Measurements from ENCODE around the gene PRKCA. TPM values are rescaled to one million over a fixed set of nuclear protein-coding genes. Genes with fewer than 3 reads are reported as not detected.

Gene PRKCA
- total RNA-seq, 2 donors from 2014 or later, result 104 to 119 TPM

DNA sequence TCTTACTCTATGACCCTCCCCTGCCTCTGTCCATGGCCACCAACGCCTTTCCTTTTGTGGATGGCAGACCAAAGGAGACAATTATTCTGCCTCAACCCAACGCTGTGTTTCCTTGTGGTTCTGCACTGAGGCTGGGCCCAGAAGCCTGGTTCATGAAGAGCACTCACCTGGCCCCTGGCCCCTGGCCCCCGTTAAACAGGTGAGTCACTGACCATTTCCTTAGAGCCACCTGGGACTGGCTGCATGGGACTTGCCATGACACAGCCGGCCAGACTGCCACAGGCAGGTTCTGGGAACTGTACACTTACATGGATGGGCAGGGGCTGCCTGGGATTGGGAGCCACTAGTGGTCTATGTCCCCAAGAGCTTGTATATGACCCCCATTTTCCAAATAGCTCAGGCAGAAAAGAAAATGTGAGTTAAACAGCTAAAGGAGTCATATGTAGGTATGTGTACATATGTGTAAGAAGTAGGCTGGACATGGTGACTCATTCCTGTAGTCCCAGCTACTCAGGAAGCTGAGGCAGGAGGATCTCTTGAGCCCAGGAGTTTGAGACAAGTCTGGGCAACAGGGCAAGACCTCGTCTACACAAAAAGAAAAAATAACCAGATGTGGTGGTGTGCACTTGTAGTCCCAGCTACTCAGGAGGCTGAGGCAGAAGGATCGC lies 350.6 kb downstream of the PRKCA start:
- peaks cover 59 to 79% of the 10 kb centered on the region in 2 donors for H3K36me3 Mint-ChIP-seq
- H3K27ac Mint-ChIP-seq, result peak overlapping the region; percentile 70 to 89
- H3K9me3 Mint-ChIP-seq, result peaks cover 0 to 19% of the 10 kb centered on the region in 2 donors
- no peak for DNase-seq (ENCODE audit: low spot score in 2 of 2)
- peak; percentile 65 to 79 for ATAC-seq

GRCh38 chr17:66654106-66654740 lies 351.8 kb downstream of the PRKCA start:
- H3K27ac Mint-ChIP-seq, result peak overlapping the region; percentile 70 to 86
- peaks cover 64 to 89% of the 10 kb centered on the region in 2 donors for H3K36me3 Mint-ChIP-seq
- ATAC-seq, result no peak
- H3K9me3 Mint-ChIP-seq, result peaks cover 0 to 29% of the 10 kb centered on the region in 2 donors
- no peak for DNase-seq (ENCODE audit: low spot score in 2 of 2)

DNA sequence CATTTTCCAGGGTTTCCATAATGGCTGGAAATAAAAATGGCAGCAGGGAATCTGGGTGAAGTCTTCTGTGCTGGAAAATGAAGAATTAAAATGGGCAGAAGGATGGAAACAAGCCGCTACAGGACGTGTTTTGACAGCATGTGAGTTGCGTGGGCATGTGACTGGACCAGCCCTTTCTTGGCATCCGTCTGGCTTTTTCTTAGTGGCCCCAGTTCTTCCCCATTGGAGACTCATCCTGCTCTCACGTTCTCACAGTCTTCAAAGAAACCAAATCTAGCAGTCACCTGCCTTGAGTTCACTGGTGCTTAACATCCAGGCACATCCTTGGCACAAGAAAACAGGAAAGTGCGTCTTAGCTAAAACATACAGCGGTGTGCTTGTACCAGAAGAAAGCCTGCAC lies 352.4 kb downstream of the PRKCA start:
- peaks cover 67 to 92% of the 10 kb centered on the region in 2 donors for H3K36me3 Mint-ChIP-seq
- DNase-seq (ENCODE audit: low spot score in 2 of 2) (no peak), ATAC-seq (no peak)
- peak overlapping the region; percentile 56 to 84 for H3K27ac Mint-ChIP-seq
- peaks cover 0 to 32% of the 10 kb centered on the region in 2 donors for H3K9me3 Mint-ChIP-seq

DNA sequence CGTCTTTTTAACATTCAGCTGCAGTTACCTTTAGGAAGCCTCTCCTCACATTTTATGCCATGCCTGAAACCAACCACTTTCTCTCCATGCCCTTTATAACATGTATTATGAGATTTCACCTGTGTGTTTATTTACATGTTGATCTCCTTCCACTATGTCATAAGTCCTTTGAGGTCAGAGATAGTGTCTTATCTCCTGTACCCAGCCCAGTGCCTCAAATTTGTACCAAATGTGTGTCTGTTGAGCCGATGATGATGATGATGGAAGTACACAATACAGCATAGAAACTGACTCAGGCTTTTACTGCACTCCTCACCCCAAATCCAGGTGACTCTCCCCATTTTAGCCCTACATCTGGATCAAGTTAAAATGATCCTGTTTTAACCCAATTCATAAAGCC lies 353.0 kb downstream of the PRKCA start:
- Mint-ChIP-seq H3K27ac (peak overlapping the region; percentile 23 to 56), H3K9me3 (peaks cover 0 to 34% of the 10 kb centered on the region in 2 donors)
- ATAC-seq, result no peak

GRCh38 chr17:66655861-66656260 lies 353.4 kb downstream of the PRKCA start:
- Mint-ChIP-seq H3K9me3 (peaks cover 0 to 34% of the 10 kb centered on the region in 2 donors), H3K27ac (peak overlapping the region; percentile 23 to 56), H3K36me3 (peaks cover 59 to 92% of the 10 kb centered on the region in 2 donors)
- ATAC-seq, result peak; percentile 81 to 83
- peak in 1 of 2 donors; percentile 36 for DNase-seq (ENCODE audit: low spot score in 2 of 2)

More for the DNA sequence above, 353.0 kb downstream of the PRKCA start:
- H3K36me3 Mint-ChIP-seq, result peaks cover 63 to 96% of the 10 kb centered on the region in 2 donors
- DNase-seq (ENCODE audit: low spot score in 2 of 2), result no peak

GRCh38 chr17:66661411-66662256 lies 359.2 kb downstream of the PRKCA start:
- DNase-seq (ENCODE audit: low spot score in 2 of 2), result no peak
- Mint-ChIP-seq H3K27ac (peak overlapping the region in 1 of 2 donors; percentile 36), H3K36me3 (peaks cover 35 to 76% of the 10 kb centered on the region in 2 donors), H3K9me3 (peaks cover 0 to 26% of the 10 kb centered on the region in 2 donors)
- peak; percentile 9 to 60 for ATAC-seq

DNA sequence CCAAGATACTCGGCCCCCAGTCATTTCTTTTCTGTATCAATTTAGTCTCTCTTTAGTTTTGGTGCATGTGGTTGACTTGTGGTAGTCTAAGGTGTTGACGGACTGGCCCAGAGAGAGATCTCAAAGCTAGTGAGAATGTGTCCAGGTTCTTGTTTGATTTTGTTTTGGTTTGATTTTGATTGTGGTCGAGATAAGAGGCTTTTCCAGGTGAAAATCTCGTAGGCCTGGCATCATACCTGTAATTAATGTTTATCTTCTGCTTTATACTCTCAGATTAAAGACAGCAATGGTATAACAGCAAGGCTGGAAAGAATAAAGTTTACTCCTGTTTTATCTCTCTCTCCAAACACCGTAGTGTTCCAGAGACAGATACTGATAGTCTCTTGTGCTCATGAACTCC lies 360.1 kb downstream of the PRKCA start:
- Mint-ChIP-seq H3K36me3 (peaks cover 28 to 76% of the 10 kb centered on the region in 2 donors), H3K27ac (peak overlapping the region in 1 of 2 donors; percentile 39), H3K9me3 (peaks cover 0 to 19% of the 10 kb centered on the region in 2 donors)
- no peak for ATAC-seq
- DNase-seq (ENCODE audit: low spot score in 2 of 2), result no peak

DNA sequence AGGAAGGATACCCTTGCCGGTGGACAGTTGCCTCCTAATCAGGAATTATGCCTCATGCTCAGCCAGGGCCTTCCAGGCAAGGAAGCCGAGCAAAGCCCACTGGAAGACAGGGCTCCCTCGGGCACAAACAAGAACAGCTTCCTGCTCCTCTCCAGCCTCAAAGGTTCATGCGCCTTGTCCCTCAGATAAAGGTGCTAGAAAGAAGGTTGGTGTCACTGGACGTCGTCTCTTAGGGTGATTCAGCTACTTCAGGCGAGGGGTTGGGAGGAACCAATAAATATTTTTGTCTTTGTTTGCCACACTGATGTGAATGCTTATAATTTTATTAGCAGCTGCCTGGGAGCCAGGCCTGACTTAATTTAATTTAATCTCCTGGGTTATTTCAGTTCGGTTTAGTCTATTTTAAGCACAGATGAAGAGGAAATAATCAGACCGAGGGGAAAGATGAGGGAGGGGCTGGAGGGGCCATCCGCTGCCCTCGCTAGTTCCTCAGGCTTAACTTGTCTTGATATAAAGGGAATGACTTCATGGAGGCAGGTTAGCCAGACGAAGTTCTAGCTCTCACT lies 360.7 kb downstream of the PRKCA start:
- ATAC-seq, result no peak
- H3K9me3 Mint-ChIP-seq, result peaks cover 0 to 20% of the 10 kb centered on the region in 2 donors
- no peak for DNase-seq (ENCODE audit: low spot score in 2 of 2)
- peaks cover 27 to 76% of the 10 kb centered on the region in 2 donors for H3K36me3 Mint-ChIP-seq
- H3K27ac Mint-ChIP-seq, result peak overlapping the region in 1 of 2 donors; percentile 39

DNA sequence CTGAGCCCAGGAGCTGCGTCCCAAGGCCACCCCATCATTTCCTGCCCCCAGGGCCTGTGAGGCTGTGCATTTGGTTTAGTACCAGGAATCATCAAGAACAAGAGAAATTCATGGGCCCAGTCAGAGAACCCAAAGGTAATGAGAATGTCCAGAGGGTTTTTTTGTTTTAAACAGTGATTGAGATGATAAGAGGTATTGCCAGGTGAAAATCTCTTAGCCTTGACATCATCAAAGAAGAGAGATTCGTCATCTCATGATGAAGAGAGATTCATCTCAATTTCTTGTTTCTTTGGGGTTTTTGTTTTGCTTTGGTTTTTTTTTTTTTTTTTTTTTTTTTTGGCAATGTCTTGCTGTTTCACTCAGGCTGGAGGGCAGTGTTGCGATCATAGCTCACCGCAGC lies 361.9 kb downstream of the PRKCA start:
- Mint-ChIP-seq H3K9me3 (peaks cover 0 to 23% of the 10 kb centered on the region in 2 donors), H3K27ac (peak overlapping the region in 1 of 2 donors; percentile 23)
- peak in 1 of 2 donors; percentile 23 for ATAC-seq

GRCh38 chr17:66665194-66665593 lies 362.8 kb downstream of the PRKCA start:
- no peak for ATAC-seq
- Mint-ChIP-seq H3K9me3 (peaks cover 0 to 18% of the 10 kb centered on the region in 2 donors), H3K27ac (peak overlapping the region in 1 of 2 donors; percentile 40), H3K36me3 (peaks cover 31 to 75% of the 10 kb centered on the region in 2 donors)
- DNase-seq (ENCODE audit: low spot score in 2 of 2), result no peak

More for the DNA sequence above, 361.9 kb downstream of the PRKCA start:
- peaks cover 36 to 76% of the 10 kb centered on the region in 2 donors for H3K36me3 Mint-ChIP-seq
- no peak for DNase-seq (ENCODE audit: low spot score in 2 of 2)

DNA sequence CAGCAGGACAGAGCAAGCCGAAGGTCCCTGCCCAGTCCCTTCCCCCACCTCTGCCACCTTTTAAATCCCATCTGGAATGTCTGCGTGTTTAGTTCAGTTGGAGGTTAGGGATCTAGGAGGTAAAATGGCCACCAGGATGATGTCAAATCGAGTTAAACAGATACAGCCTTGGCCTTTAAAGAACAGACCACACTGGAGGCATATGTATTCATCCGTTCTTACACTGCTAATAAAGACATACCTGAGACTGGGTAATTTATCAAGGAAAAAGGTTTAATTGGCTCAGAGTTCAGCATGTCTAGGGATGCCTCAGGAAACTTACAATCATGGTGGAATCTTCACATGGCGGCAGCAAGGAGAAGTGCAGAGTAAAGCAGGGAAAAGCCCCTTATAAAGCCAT lies 364.7 kb downstream of the PRKCA start:
- Mint-ChIP-seq H3K9me3 (peaks cover 0 to 18% of the 10 kb centered on the region in 2 donors), H3K36me3 (peaks cover 31 to 71% of the 10 kb centered on the region in 2 donors), H3K27ac (peak overlapping the region; percentile 46 to 86)
- DNase-seq (ENCODE audit: low spot score in 2 of 2), result no peak
- peak in 1 of 2 donors; percentile 27 for ATAC-seq

- H3K9me3 Mint-ChIP-seq, result peaks cover 0 to 18% of the 10 kb centered on the region in 2 donors
- peak; percentile 38 to 83 for DNase-seq (ENCODE audit: low spot score in 2 of 2)
- peak; percentile 88 to 95 for ATAC-seq
- H3K27ac Mint-ChIP-seq, result peak overlapping the region; percentile 46 to 86
- H3K36me3 Mint-ChIP-seq, result peaks cover 26 to 69% of the 10 kb centered on the region in 2 donors
Observed at GRCh38 chr17:66667491-66668030, 365.1 kb downstream of the PRKCA start.

GRCh38 chr17:66670206-66670605 lies 367.8 kb downstream of the PRKCA start:
- no peak for ATAC-seq
- Mint-ChIP-seq H3K27ac (peak overlapping the region in 1 of 2 donors; percentile 57), H3K36me3 (peaks cover 30 to 50% of the 10 kb centered on the region in 2 donors), H3K9me3 (peaks cover 0 to 18% of the 10 kb centered on the region in 2 donors)
- no peak for DNase-seq (ENCODE audit: low spot score in 2 of 2)

- ATAC-seq, result no peak
- no peak for DNase-seq (ENCODE audit: low spot score in 2 of 2)
- Mint-ChIP-seq H3K27ac (no peak overlapping the region), H3K36me3 (peaks cover 25 to 42% of the 10 kb centered on the region in 2 donors), H3K9me3 (peaks cover 0 to 18% of the 10 kb centered on the region in 2 donors)
Observed at GRCh38 chr17:66671156-66671555, 368.7 kb downstream of the PRKCA start.

DNA sequence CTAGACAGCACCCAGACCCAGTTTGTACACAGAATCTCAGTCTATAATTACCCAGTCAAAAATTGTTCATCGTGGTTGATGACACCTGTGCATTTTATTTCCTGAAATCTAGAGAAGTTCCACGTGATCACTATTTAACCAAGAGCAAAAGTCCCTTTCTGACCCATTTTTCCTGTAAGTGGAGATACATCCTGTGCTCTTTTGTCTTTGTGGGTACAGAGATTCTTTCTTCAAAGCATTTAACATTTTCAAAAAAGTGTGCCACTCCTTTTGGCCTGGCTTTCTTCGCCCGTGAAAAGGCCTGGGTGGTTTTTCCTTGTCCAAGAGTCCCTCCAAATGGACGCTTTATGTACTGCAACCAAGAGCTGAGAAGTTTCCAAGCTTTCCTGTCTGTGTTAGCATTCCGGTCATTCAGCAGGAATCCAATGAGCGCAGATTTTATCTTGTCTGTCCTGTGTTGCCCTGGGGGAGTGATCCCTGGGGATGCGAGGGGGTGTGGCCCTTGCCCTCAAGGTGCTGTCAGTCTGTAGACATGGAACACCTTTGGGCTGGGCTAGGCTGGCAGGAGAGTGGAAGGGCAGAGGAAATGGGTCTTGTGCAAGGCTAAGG lies 371.4 kb downstream of the PRKCA start:
- Mint-ChIP-seq H3K27ac (peak overlapping the region; percentile 85 to 93), H3K36me3 (peaks cover 23 to 33% of the 10 kb centered on the region in 2 donors), H3K9me3 (peaks cover 0 to 9% of the 10 kb centered on the region in 2 donors)
- DNase-seq (ENCODE audit: low spot score in 2 of 2) (peak in 1 of 2 donors; percentile 46), ATAC-seq (peak; percentile 71 to 74)
